NOMO-1 (cell line): ENCODE results near the gene RAB6A.
A peak's percentile ranks its signal among the peaks of the same experiment; 100 is the strongest.

Experiments
- DNase-seq, 2 experiments: peaks; one replicate each; lab custom pipeline; 2025; ENCODE audit not compliant: unreplicated experiment in 2 of 2; lab: John Stamatoyannopoulos, UW

Gene RAB6A

GRCh38 chr11:73656985-73657384 is 103.9 kb downstream of the RAB6A start:
- no peak for DNase-seq

GRCh38 chr11:73655686-73656085 is 105.2 kb downstream of the RAB6A start:
- no peak for DNase-seq

- DNase-seq, result no peak
Observed at GRCh38 chr11:73654482-73655021, 106.3 kb downstream of the RAB6A start.

- DNase-seq, result no peak
Observed at GRCh38 chr11:73653996-73654395, 106.9 kb downstream of the RAB6A start.

- DNase-seq, result no peak
Observed at GRCh38 chr11:73652856-73653559, 107.9 kb downstream of the RAB6A start.

- no peak for DNase-seq
Observed at GRCh38 chr11:73652046-73652730, 108.7 kb downstream of the RAB6A start.

- no peak for DNase-seq
Observed at GRCh38 chr11:73651661-73652045, 109.2 kb downstream of the RAB6A start.

GRCh38 chr11:73651252-73651651 is 109.6 kb downstream of the RAB6A start:
- no peak for DNase-seq

- DNase-seq, result no peak
Observed at GRCh38 chr11:73650400-73650799, 110.5 kb downstream of the RAB6A start.

GRCh38 chr11:73649206-73649605 is 111.7 kb downstream of the RAB6A start:
- DNase-seq, result no peak

GRCh38 chr11:73648571-73649046 is 112.3 kb downstream of the RAB6A start:
- no peak for DNase-seq

- no peak for DNase-seq
Observed at GRCh38 chr11:73648121-73648520, 112.8 kb downstream of the RAB6A start.

GRCh38 chr11:73647459-73648100 is 113.3 kb downstream of the RAB6A start:
- peak; percentile 74 to 79 for DNase-seq

- no peak for DNase-seq
Observed at GRCh38 chr11:73645972-73646631, 114.8 kb downstream of the RAB6A start, which contains the start of gene PLEKHB1. TSS of gene PLEKHB1 (plus strand) at chr11:73646581. CDS start at chr11:73646609, 28 bp downstream.

GRCh38 chr11:73645121-73645969 is 115.5 kb downstream of the RAB6A start:
- peak; percentile 7 to 22 for DNase-seq

GRCh38 chr11:73641668-73642067 is 119.2 kb downstream of the RAB6A start:
- DNase-seq, result no peak

GRCh38 chr11:73640592-73640991 is 120.3 kb downstream of the RAB6A start:
- no peak for DNase-seq

- no peak for DNase-seq
Observed at GRCh38 chr11:73637012-73637411, 123.9 kb downstream of the RAB6A start.

- no peak for DNase-seq
Observed at GRCh38 chr11:73636249-73636648, 124.6 kb downstream of the RAB6A start.

GRCh38 chr11:73635721-73636120 is 125.2 kb downstream of the RAB6A start:
- DNase-seq, result no peak
